Astrocyte (in vitro differentiated cells and primary cell): ENCODE results near the gene L1CAM.

Experiments used
- EZH2 ChIP-seq: IDR thresholded peaks from 2 replicates; pipeline ENCODE4 v1.6.1; 2012; ENCODE audit warnings: mild to moderate bottlenecking, low read length, inconsistent platforms; ENCODE audit not compliant: insufficient read depth
- TF ChIP-seq, protein P1 (sequence below): IDR thresholded peaks from 2 replicates; pipeline ENCODE4 v1.5.1; 2011; ENCODE audit warnings: low read depth, mild to moderate bottlenecking, inconsistent platforms, low read length, moderate library complexity; ENCODE audit not compliant: insufficient read depth

DNA sequence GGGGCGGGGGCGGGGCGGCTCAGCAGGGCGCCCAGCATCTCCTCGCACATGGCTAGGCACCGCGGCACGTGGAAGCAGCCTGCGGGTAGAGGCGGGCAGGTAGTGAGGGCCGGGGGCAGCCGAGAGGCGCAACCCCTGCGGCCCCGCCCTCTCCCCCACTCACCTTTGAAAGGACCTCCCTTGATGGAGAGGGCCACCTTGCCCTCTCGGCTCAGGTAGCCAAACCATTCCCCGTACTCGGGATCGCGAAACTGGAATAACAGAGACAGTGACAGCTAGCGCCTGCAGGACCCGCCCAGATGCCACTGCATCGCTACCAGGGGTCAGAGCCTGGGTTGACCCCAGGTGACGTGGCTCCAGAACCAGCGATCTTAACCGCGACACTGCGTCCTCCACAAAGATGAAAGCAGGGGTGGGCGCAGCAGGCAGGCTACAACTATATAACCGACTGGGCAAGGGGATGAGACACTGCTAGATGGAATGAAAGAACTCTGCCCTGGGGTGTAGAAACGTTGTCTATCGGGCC lies 49.4 kb upstream of the L1CAM start:
- TF ChIP-seq, protein P1, sequence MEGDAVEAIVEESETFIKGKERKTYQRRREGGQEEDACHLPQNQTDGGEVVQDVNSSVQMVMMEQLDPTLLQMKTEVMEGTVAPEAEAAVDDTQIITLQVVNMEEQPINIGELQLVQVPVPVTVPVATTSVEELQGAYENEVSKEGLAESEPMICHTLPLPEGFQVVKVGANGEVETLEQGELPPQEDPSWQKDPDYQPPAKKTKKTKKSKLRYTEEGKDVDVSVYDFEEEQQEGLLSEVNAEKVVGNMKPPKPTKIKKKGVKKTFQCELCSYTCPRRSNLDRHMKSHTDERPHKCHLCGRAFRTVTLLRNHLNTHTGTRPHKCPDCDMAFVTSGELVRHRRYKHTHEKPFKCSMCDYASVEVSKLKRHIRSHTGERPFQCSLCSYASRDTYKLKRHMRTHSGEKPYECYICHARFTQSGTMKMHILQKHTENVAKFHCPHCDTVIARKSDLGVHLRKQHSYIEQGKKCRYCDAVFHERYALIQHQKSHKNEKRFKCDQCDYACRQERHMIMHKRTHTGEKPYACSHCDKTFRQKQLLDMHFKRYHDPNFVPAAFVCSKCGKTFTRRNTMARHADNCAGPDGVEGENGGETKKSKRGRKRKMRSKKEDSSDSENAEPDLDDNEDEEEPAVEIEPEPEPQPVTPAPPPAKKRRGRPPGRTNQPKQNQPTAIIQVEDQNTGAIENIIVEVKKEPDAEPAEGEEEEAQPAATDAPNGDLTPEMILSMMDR, result no peak
- TF ChIP-seq EZH2, result no peak
